Measurements from ENCODE around the gene ZNF519. TPM values are rescaled to one million over a fixed set of nuclear protein-coding genes. Genes with fewer than 3 reads are reported as not detected.

ZNF519 gene
- total and polyA plus RNA-seq, 12 donors, result 0.36 to 8.7 (median 1.9) TPM

- no peak for TF ChIP-seq POLR2A (IDR thresholded peaks at IDR 0.05)
- TF ChIP-seq, protein P1, sequence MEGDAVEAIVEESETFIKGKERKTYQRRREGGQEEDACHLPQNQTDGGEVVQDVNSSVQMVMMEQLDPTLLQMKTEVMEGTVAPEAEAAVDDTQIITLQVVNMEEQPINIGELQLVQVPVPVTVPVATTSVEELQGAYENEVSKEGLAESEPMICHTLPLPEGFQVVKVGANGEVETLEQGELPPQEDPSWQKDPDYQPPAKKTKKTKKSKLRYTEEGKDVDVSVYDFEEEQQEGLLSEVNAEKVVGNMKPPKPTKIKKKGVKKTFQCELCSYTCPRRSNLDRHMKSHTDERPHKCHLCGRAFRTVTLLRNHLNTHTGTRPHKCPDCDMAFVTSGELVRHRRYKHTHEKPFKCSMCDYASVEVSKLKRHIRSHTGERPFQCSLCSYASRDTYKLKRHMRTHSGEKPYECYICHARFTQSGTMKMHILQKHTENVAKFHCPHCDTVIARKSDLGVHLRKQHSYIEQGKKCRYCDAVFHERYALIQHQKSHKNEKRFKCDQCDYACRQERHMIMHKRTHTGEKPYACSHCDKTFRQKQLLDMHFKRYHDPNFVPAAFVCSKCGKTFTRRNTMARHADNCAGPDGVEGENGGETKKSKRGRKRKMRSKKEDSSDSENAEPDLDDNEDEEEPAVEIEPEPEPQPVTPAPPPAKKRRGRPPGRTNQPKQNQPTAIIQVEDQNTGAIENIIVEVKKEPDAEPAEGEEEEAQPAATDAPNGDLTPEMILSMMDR (IDR thresholded peaks at IDR 0.05), result no peak
- no peaks in the 10 kb centered on the region for H3K27me3 ChIP-seq
- no peak for DNase-seq
- no peak overlapping the region for H3K4me3 ChIP-seq
- H3K36me3 ChIP-seq (replicated peaks in 1 of 2), result no peaks in the 10 kb centered on the region
- intact Hi-C loops (cut with DNase I), result no loop called here
- H3K4me1 ChIP-seq (replicated peaks in 1 of 2), result no peaks in the 10 kb centered on the region
- H3K9me3 ChIP-seq (replicated peaks in 1 of 3), result no peaks in the 10 kb centered on the region
- 95 to 100% (median 97%) methylated on average over 3 of the region's 3 CpGs for WGBS, 4 donors
- H3K27ac ChIP-seq, result no peak overlapping the region
Observed at GRCh38 chr18:14075196-14075595, 57.0 kb downstream of the ZNF519 start.

DNA sequence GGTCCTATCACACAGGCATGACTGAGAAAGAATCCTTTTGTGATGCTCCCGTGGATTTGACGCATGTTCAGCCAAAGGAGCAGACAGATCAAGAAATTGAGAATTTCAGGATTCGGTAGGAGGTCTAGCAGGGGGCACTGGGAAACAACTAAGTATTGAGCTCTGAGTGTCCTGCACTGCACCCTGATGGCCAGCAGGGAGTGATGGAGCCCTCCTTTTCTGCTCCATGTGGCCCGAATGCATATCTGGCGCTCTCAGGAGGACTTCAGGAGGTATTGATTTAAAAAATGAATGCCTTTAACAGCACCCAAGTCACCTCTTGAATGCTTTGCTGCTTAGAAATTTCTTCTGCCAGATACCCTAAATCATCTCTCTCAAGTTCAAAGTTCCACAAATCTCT, 58.0 kb downstream of the ZNF519 start:
- DNase-seq, result no peak
- Histone ChIP-seq H3K9me3 (replicated peaks in 1 of 3) (no peaks in the 10 kb centered on the region), H3K36me3 (replicated peaks in 1 of 2) (no peaks in the 10 kb centered on the region), H3K4me3 (no peak overlapping the region), H3K4me1 (replicated peaks in 1 of 2) (no peaks in the 10 kb centered on the region), H3K27ac (no peak overlapping the region), H3K27me3 (no peaks in the 10 kb centered on the region)
- intact Hi-C loops (cut with DNase I), result no loop called here
- TF ChIP-seq, protein P1 (IDR thresholded peaks at IDR 0.05), result no peak
- no peak for TF ChIP-seq POLR2A (IDR thresholded peaks at IDR 0.05)
- WGBS, 4 donors, result 92 to 98% (median 95%) methylated on average over 5 of the region's 5 CpGs

- Histone ChIP-seq H3K27me3 (no peaks in the 10 kb centered on the region), H3K9me3 (replicated peaks in 1 of 3) (no peaks in the 10 kb centered on the region), H3K27ac (no peak overlapping the region), H3K4me3 (no peak overlapping the region), H3K36me3 (replicated peaks in 1 of 2) (no peaks in the 10 kb centered on the region), H3K4me1 (replicated peaks in 1 of 2) (no peaks in the 10 kb centered on the region)
- WGBS, 4 donors, result 73 to 90% (median 79%) methylated on average over 4 of the region's 4 CpGs
- TF ChIP-seq POLR2A (IDR thresholded peaks at IDR 0.05), result no peak
- TF ChIP-seq, protein P1 (IDR thresholded peaks at IDR 0.05), result no peak
- intact Hi-C loops (cut with DNase I), result no loop called here
- DNase-seq, result no peak
Observed at GRCh38 chr18:14053661-14054060, 78.6 kb downstream of the ZNF519 start.

Other genes starting within 250 kb of the ZNF519 start
- gene MC2R, start 216.9 kb downstream of the ZNF519 start, total RNA-seq, result 100 to 1,000 TPM in 4 of 9 donors, 10 to 100 TPM in 5; 10.4 to 486 (median 57.5) TPM
- 100 to 1,000 TPM in 1 of 3 donors, 10 to 100 TPM in 1, 1 to 10 TPM in 1; 5.6 to 725 (median 48.4) TPM for gene MC2R, start 216.9 kb downstream of the ZNF519 start, polyA plus RNA-seq

Data from adrenal gland (tissue), 12 donors.